Esophagus muscularis mucosa (tissue), 4 donors: ENCODE data around the gene PKHD1. TPM values are rescaled to one million over a fixed set of nuclear protein-coding genes. Genes with fewer than 3 reads are reported as not detected.

Experiments used
- DNase-seq: peaks from one replicate; pipeline ENCODE4 v3.0.0-alpha.2; 2017; ENCODE audit errors: extremely low spot score
- H3K27ac ChIP-seq, 4 donors: fragments of 200-600 bp; sonication (generic); replicated peaks in 1 of 4; 1 replicate in 3 of 4; 2 replicates in 1 of 4; pipeline ENCODE4 v1.5.1; 2016 to 2019; ENCODE audit warnings: mild to moderate bottlenecking in 1 of 4
- H3K27me3 ChIP-seq, 4 donors: fragments of 200-600 bp; sonication (generic); one replicate each; pipeline versions ENCODE4 v1.5.1 to v1.6.0; 2016 to 2019
- H3K36me3 ChIP-seq, 4 donors: fragments of 200-600 bp; sonication (generic); one replicate each; pipeline ENCODE4 v1.5.1; 2016 to 2019
- H3K4me1 ChIP-seq, 4 donors: fragments of 200-600 bp; sonication (generic); one replicate each; pipeline ENCODE4 v1.5.1; 2016 to 2019
- H3K4me3 ChIP-seq, 4 donors: fragments of 200-600 bp; sonication (generic); 1 replicate in 2 of 4; 2 replicates in 2 of 4; pipeline ENCODE4 v1.5.1; 2016 to 2019; ENCODE audit warnings: mild to moderate bottlenecking in 4 of 4, moderate library complexity in 1 of 4
- H3K9me3 ChIP-seq, 4 donors: fragments of 200-600 bp; sonication (generic); 1 replicate in 3 of 4; 2 replicates in 1 of 4; pipeline ENCODE4 v1.5.1; 2016 to 2019
- CTCF ChIP-seq, 3 experiments: fragments of 200-600 bp in 2 of 3; fragments of 450-650 bp in 1 of 3; sonication (generic) in 2 of 3; IDR thresholded peaks; one replicate each; pipeline ENCODE4 v1.5.1; 2017 to 2019; ENCODE audit warnings: antibody characterized with exemption in 3 of 3, mild to moderate bottlenecking in 2 of 3, moderate library complexity in 1 of 3
- EP300 ChIP-seq: sonication (generic); formaldehyde crosslinking; IDR thresholded peaks from one replicate; pipeline ENCODE4 v1.6.1; 2017; ENCODE audit warnings: antibody characterized with exemption
- POLR2A ChIP-seq: fragments of 450-650 bp; IDR thresholded peaks from one replicate; pipeline ENCODE4 v1.6.1; 2017; ENCODE audit warnings: antibody characterized with exemption, moderate library complexity, mild to moderate bottlenecking, low read depth
- POLR2AphosphoS5 ChIP-seq, 2 donors: sonication (generic); formaldehyde crosslinking; IDR thresholded peaks; one replicate each; pipeline ENCODE4 v1.6.1; 2017; ENCODE audit warnings: antibody characterized with exemption in 2 of 2
- WGBS: methylation state at CpG from one replicate; pipeline ENCODE4 v1.1.5; 2018; 5-methylcytosine and 5-hydroxymethylcytosine counted together
- intact Hi-C: fragments of 100-400 bp; cut with DNase I; formaldehyde crosslinking; loops from one replicate; pipeline ENCODE4 v1.15.1; 2023
- total RNA-seq, 4 donors: library from RNA; depleted of rRNA; stranded (reverse); fragments of >200 nt; gene quantifications; one replicate each; pipeline versions ENCODE4 v1.1.0 to v1.2.1, GENCODE V29; 2016

Gene PKHD1
- total RNA-seq, 4 donors from 2014 or later = under 0.01 TPM; not detected in 3

GRCh38 chr6:52016915-52017748 lies 70.3 kb downstream of the PKHD1 start:
- WGBS = 70% methylated on average over 14 of the region's 14 CpGs
- TF ChIP-seq POLR2A = no peak
- no peak for TF ChIP-seq POLR2AphosphoS5 (IDR thresholded peaks at IDR 0.05)
- no peak for TF ChIP-seq CTCF (IDR thresholded peaks at IDR 0.05)
- no peak for TF ChIP-seq EP300
- intact Hi-C loops = no loop called here

GRCh38 chr6:52015953-52016352 lies 71.5 kb downstream of the PKHD1 start:
- Histone ChIP-seq H3K36me3 (no peaks in the 10 kb centered on the region), H3K4me1 (peaks cover 0 to 15% (median 11%) of the 10 kb centered on the region in 4 donors), H3K4me3 (no peak overlapping the region), H3K27me3 (no peaks in the 10 kb centered on the region), H3K9me3 (no peaks in the 10 kb centered on the region), H3K27ac (no peak overlapping the region)
- intact Hi-C loops = no loop called here
- WGBS = 80% methylated on average over 1 of the region's 1 CpG
- TF ChIP-seq POLR2AphosphoS5 (IDR thresholded peaks at IDR 0.05) (no peak), POLR2A (no peak), EP300 (no peak), CTCF (IDR thresholded peaks at IDR 0.05) (no peak)
- DNase-seq = no peak

More at GRCh38 chr6:52016915-52017748, 70.3 kb downstream of the PKHD1 start:
- no peak for DNase-seq
- no peaks in the 10 kb centered on the region for H3K36me3 ChIP-seq
- H3K27me3 ChIP-seq = peaks cover 0 to 4% (median 0%) of the 10 kb centered on the region in 4 donors
- no peak overlapping the region for H3K4me3 ChIP-seq
- H3K9me3 ChIP-seq = no peaks in the 10 kb centered on the region
- peaks cover 0 to 15% (median 11%) of the 10 kb centered on the region in 4 donors for H3K4me1 ChIP-seq
- H3K27ac ChIP-seq = no peak overlapping the region

- no peak overlapping the region for H3K4me3 ChIP-seq
- peaks cover 0 to 21% (median 17%) of the 10 kb centered on the region in 4 donors for H3K4me1 ChIP-seq
- no peaks in the 10 kb centered on the region for H3K36me3 ChIP-seq
- no peak for TF ChIP-seq POLR2AphosphoS5 (IDR thresholded peaks at IDR 0.05)
- TF ChIP-seq CTCF (IDR thresholded peaks at IDR 0.05) = no peak
- no peak for TF ChIP-seq EP300
- no peak for TF ChIP-seq POLR2A
- WGBS = 77% methylated on average over 1 of the region's 1 CpG
- intact Hi-C loops = no loop called here
- no peaks in the 10 kb centered on the region for H3K9me3 ChIP-seq
- H3K27me3 ChIP-seq = no peaks in the 10 kb centered on the region
- H3K27ac ChIP-seq = no peak overlapping the region
- no peak for DNase-seq
Measured at GRCh38 chr6:52014391-52014790, 73.0 kb downstream of the PKHD1 start.

GRCh38 chr6:52013035-52013434 lies 74.4 kb downstream of the PKHD1 start:
- 72% methylated on average over 1 of the region's 1 CpG for WGBS
- no peak overlapping the region for H3K4me3 ChIP-seq
- no peaks in the 10 kb centered on the region for H3K36me3 ChIP-seq
- intact Hi-C loops = no loop called here
- H3K9me3 ChIP-seq = no peaks in the 10 kb centered on the region
- H3K27ac ChIP-seq = peak overlapping the region in 1 of 4 donors; percentile 7
- TF ChIP-seq CTCF (IDR thresholded peaks at IDR 0.05) = no peak
- no peak for TF ChIP-seq POLR2AphosphoS5 (IDR thresholded peaks at IDR 0.05)
- TF ChIP-seq EP300 = no peak
- no peak for TF ChIP-seq POLR2A
- no peak for DNase-seq
- H3K4me1 ChIP-seq = peaks cover 0 to 22% (median 17%) of the 10 kb centered on the region in 4 donors
- H3K27me3 ChIP-seq = no peaks in the 10 kb centered on the region
